Measurements from ENCODE around the gene RBM23. TPM values are rescaled to one million over a fixed set of nuclear protein-coding genes. Genes with fewer than 3 reads are reported as not detected.
"Not testable (repeated sequence)": the region's sequence is repeated elsewhere in the genome, so short reads cannot be mapped to it uniquely, and the experiment has no call there.

RBM23 gene
- total RNA-seq, 1 donor from 2014 or later, result 36.1 TPM

GRCh38 chr14:22919601-22919921 lies 612 bp upstream of the RBM23 start:
- DNase-seq (ENCODE audit: low read depth in 2 of 2), result no peak

- DNase-seq (ENCODE audit: low read depth in 2 of 2), result no peak
Observed at GRCh38 chr14:22915886-22916521, 2.9 kb downstream of the RBM23 start.

GRCh38 chr14:22914836-22915235 lies 4.1 kb downstream of the RBM23 start:
- DNase-seq (ENCODE audit: low read depth in 2 of 2), result not testable (repeated sequence)

GRCh38 chr14:22910916-22911315 lies 8.0 kb downstream of the RBM23 start:
- DNase-seq (ENCODE audit: low read depth in 2 of 2), result no peak

GRCh38 chr14:22908601-22909000 lies 10.3 kb downstream of the RBM23 start:
- DNase-seq (ENCODE audit: low read depth in 2 of 2), result no peak

- DNase-seq (ENCODE audit: low read depth in 2 of 2), result no peak
Observed at GRCh38 chr14:22907429-22907828, 11.5 kb downstream of the RBM23 start.

GRCh38 chr14:22906073-22906472 lies 12.9 kb downstream of the RBM23 start:
- no peak for DNase-seq (ENCODE audit: low read depth in 2 of 2)

- no peak for DNase-seq (ENCODE audit: low read depth in 2 of 2)
Observed at GRCh38 chr14:22905627-22906026, 13.3 kb downstream of the RBM23 start.

GRCh38 chr14:22903742-22904087 lies 15.2 kb downstream of the RBM23 start:
- DNase-seq (ENCODE audit: low read depth in 2 of 2), result no peak

- DNase-seq (ENCODE audit: low read depth in 2 of 2), result no peak
Observed at GRCh38 chr14:22901799-22902198, 17.1 kb downstream of the RBM23 start.

- peak; percentile 33 to 75 for DNase-seq (ENCODE audit: low read depth in 2 of 2)
Observed at GRCh38 chr14:22900081-22900799, 18.7 kb downstream of the RBM23 start.

GRCh38 chr14:22898302-22899090 lies 20.5 kb downstream of the RBM23 start:
- DNase-seq (ENCODE audit: low read depth in 2 of 2), result no peak

- DNase-seq (ENCODE audit: low read depth in 2 of 2), result no peak
Observed at GRCh38 chr14:22897357-22897756, 21.6 kb downstream of the RBM23 start.

- DNase-seq (ENCODE audit: low read depth in 2 of 2), result no peak
Observed at GRCh38 chr14:22896760-22897159, 22.2 kb downstream of the RBM23 start.

- no peak for DNase-seq (ENCODE audit: low read depth in 2 of 2)
Observed at GRCh38 chr14:22896356-22896755, 22.6 kb downstream of the RBM23 start.

- DNase-seq (ENCODE audit: low read depth in 2 of 2), result no peak
Observed at GRCh38 chr14:22895402-22895801, 23.5 kb downstream of the RBM23 start.

GRCh38 chr14:22893706-22894105 lies 25.2 kb downstream of the RBM23 start:
- no peak for DNase-seq (ENCODE audit: low read depth in 2 of 2)

- DNase-seq (ENCODE audit: low read depth in 2 of 2), result no peak
Observed at GRCh38 chr14:22892488-22892887, 26.5 kb downstream of the RBM23 start.

- no peak for DNase-seq (ENCODE audit: low read depth in 2 of 2)
Observed at GRCh38 chr14:22890416-22890815, 28.5 kb downstream of the RBM23 start.

GRCh38 chr14:22888662-22889061 lies 30.3 kb downstream of the RBM23 start:
- DNase-seq (ENCODE audit: low read depth in 2 of 2), result no peak

GRCh38 chr14:22887990-22888378 lies 31.0 kb downstream of the RBM23 start:
- no peak for DNase-seq (ENCODE audit: low read depth in 2 of 2)

- DNase-seq (ENCODE audit: low read depth in 2 of 2), result no peak
Observed at GRCh38 chr14:22887260-22887989, 31.5 kb downstream of the RBM23 start.

All from dermis microvascular lymphatic vessel endothelial cell (primary cell).